ENCODE results near the gene FLYWCH2. TPM values are rescaled to one million over a fixed set of nuclear protein-coding genes. Genes with fewer than 3 reads are reported as not detected.

The FLYWCH2 gene
- total RNA-seq, 1 experiment from 2014 or later: 24.4 TPM

- Mint-ChIP-seq H3K27me3 (ENCODE audit: insufficient read depth, unreplicated experiment) (no peaks in the 10 kb centered on the region), H3K36me3 (ENCODE audit: insufficient read depth, unreplicated experiment) (no peaks in the 10 kb centered on the region), H3K4me3 (ENCODE audit: unreplicated experiment) (peak within 1 kb of the TSS; percentile 3), H3K27ac (ENCODE audit: low read depth, unreplicated experiment) (no peak within 1 kb of the TSS), H3K4me1 (ENCODE audit: insufficient read depth, unreplicated experiment) (peaks cover 6% of the 10 kb centered on the region), H3K9me3 (ENCODE audit: unreplicated experiment) (peaks cover 10% of the 10 kb centered on the region)
- intact Hi-C loops (cut with micrococcal nuclease): no loop called here
- no TSS peak for BruUV-seq (replicated peaks)
- ChIA-PET CTCF (interaction anchor here (1.1 kb wide), 1 partner anchor 13 kb away, joined by 3 read pairs; no protein-coding TSS in a partner anchor), POLR2A (interaction anchor here (1.6 to 1.8 kb wide), 2 partner anchors 82 to 89 kb away, joined by 6 read pairs; no protein-coding TSS in a partner anchor)
- no peak for DNase-seq (ENCODE audit: unreplicated experiment)
- no peak for TF ChIP-seq CTCF (IDR thresholded peaks at IDR 0.05; ENCODE audit: unreplicated experiment)
These were observed 25.4 kb upstream of the FLYWCH2 start, which contains the start of gene PRSS22 for GRCh38 chr16:2857451-2858244. Gene PRSS22 (minus strand): TSS chr16:2858170. CDS start chr16:2858104, 66 bp downstream.

GRCh38 chr16:2858245-2859025 is 24.6 kb upstream of the FLYWCH2 start:
- TF ChIP-seq CTCF (IDR thresholded peaks at IDR 0.05; ENCODE audit: unreplicated experiment): no peak
- H3K27ac Mint-ChIP-seq (ENCODE audit: low read depth, unreplicated experiment): no peak overlapping the region
- no peaks in the 10 kb centered on the region for H3K27me3 Mint-ChIP-seq (ENCODE audit: insufficient read depth, unreplicated experiment)
- no peak overlapping the region for H3K4me3 Mint-ChIP-seq (ENCODE audit: unreplicated experiment)
- POLR2A ChIA-PET: interaction anchor here (1.6 to 1.8 kb wide), 2 partner anchors 83 to 90 kb away, joined by 6 read pairs; no protein-coding TSS in a partner anchor
- peaks cover 10% of the 10 kb centered on the region for H3K9me3 Mint-ChIP-seq (ENCODE audit: unreplicated experiment)
- BruUV-seq (replicated peaks): no TSS peak
- peak; percentile 66 for DNase-seq (ENCODE audit: unreplicated experiment)
- intact Hi-C loops (cut with micrococcal nuclease): no loop called here
- H3K4me1 Mint-ChIP-seq (ENCODE audit: insufficient read depth, unreplicated experiment): peaks cover 6% of the 10 kb centered on the region
- no peaks in the 10 kb centered on the region for H3K36me3 Mint-ChIP-seq (ENCODE audit: insufficient read depth, unreplicated experiment)
- CTCF ChIA-PET: interaction anchor here (0.8 to 1.1 kb wide), 3 partner anchors 12 to 347 kb away, joined by 3 read pairs; no protein-coding TSS in a partner anchor

GRCh38 chr16:2859686-2860265 is 23.2 kb upstream of the FLYWCH2 start:
- ChIA-PET POLR2A (interaction anchor here (1.6 kb wide), 1 partner anchor 91 kb away, joined by 6 read pairs; no protein-coding TSS in a partner anchor), CTCF (interaction anchor here (0.5 to 0.9 kb wide), 3 partner anchors 38 to 85 kb away, joined by 3 to 7 read pairs (median 4); no protein-coding TSS in a partner anchor)
- H3K9me3 Mint-ChIP-seq (ENCODE audit: unreplicated experiment): peaks cover 1% of the 10 kb centered on the region
- no peak for TF ChIP-seq CTCF (IDR thresholded peaks at IDR 0.05; ENCODE audit: unreplicated experiment)
- no peak overlapping the region for H3K4me3 Mint-ChIP-seq (ENCODE audit: unreplicated experiment)
- H3K4me1 Mint-ChIP-seq (ENCODE audit: insufficient read depth, unreplicated experiment): peaks cover 6% of the 10 kb centered on the region
- H3K27me3 Mint-ChIP-seq (ENCODE audit: insufficient read depth, unreplicated experiment): no peaks in the 10 kb centered on the region
- no peak for DNase-seq (ENCODE audit: unreplicated experiment)
- H3K36me3 Mint-ChIP-seq (ENCODE audit: insufficient read depth, unreplicated experiment): no peaks in the 10 kb centered on the region
- no TSS peak for BruUV-seq (replicated peaks)
- intact Hi-C loops (cut with micrococcal nuclease): no loop called here
- H3K27ac Mint-ChIP-seq (ENCODE audit: low read depth, unreplicated experiment): no peak overlapping the region
